ENCODE measurements around the gene CYP2J2.

DNA sequence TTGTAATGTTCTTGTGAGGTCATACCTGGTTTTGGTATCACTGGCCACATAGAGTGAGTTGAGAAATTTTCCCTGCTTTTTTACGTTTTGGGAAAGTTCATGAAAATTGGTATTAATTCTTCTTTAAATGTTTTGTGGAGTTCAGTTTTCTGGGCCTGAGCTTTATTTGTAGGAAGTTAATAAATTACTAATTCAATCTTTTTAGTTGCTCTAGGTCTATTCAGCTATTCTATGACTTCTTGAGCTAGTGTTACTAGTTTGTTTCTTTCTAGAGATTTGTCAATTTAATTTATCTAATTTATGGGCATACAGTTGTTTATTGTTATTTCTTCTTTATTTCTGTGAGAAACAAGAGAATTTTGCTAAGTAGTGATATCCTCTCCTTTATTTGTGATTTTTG is 74.5 kb downstream of the CYP2J2 start:
- TF ChIP-seq KAT7 (CRISPR knock-in tag; IDR thresholded peaks at IDR 0.05; ENCODE audit: borderline replicate concordance) = no peak
- TF ChIP-seq CTCF (IDR thresholded peaks at IDR 0.05) = no peak
- TF ChIP-seq MAX (CRISPR knock-in tag; IDR thresholded peaks at IDR 0.05) = no peak
- TF ChIP-seq, protein P1, sequence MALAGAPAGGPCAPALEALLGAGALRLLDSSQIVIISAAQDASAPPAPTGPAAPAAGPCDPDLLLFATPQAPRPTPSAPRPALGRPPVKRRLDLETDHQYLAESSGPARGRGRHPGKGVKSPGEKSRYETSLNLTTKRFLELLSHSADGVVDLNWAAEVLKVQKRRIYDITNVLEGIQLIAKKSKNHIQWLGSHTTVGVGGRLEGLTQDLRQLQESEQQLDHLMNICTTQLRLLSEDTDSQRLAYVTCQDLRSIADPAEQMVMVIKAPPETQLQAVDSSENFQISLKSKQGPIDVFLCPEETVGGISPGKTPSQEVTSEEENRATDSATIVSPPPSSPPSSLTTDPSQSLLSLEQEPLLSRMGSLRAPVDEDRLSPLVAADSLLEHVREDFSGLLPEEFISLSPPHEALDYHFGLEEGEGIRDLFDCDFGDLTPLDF (CRISPR knock-in tag; IDR thresholded peaks at IDR 0.05) = no peak
- no peak for TF ChIP-seq SP1 (CRISPR knock-in tag; conservative IDR thresholded peaks at IDR 0.05)
- TF ChIP-seq, protein P2, sequence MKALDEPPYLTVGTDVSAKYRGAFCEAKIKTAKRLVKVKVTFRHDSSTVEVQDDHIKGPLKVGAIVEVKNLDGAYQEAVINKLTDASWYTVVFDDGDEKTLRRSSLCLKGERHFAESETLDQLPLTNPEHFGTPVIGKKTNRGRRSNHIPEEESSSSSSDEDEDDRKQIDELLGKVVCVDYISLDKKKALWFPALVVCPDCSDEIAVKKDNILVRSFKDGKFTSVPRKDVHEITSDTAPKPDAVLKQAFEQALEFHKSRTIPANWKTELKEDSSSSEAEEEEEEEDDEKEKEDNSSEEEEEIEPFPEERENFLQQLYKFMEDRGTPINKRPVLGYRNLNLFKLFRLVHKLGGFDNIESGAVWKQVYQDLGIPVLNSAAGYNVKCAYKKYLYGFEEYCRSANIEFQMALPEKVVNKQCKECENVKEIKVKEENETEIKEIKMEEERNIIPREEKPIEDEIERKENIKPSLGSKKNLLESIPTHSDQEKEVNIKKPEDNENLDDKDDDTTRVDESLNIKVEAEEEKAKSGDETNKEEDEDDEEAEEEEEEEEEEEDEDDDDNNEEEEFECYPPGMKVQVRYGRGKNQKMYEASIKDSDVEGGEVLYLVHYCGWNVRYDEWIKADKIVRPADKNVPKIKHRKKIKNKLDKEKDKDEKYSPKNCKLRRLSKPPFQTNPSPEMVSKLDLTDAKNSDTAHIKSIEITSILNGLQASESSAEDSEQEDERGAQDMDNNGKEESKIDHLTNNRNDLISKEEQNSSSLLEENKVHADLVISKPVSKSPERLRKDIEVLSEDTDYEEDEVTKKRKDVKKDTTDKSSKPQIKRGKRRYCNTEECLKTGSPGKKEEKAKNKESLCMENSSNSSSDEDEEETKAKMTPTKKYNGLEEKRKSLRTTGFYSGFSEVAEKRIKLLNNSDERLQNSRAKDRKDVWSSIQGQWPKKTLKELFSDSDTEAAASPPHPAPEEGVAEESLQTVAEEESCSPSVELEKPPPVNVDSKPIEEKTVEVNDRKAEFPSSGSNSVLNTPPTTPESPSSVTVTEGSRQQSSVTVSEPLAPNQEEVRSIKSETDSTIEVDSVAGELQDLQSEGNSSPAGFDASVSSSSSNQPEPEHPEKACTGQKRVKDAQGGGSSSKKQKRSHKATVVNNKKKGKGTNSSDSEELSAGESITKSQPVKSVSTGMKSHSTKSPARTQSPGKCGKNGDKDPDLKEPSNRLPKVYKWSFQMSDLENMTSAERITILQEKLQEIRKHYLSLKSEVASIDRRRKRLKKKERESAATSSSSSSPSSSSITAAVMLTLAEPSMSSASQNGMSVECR (CRISPR knock-in tag; IDR thresholded peaks at IDR 0.05; ENCODE audit: borderline replicate concordance) = no peak
- TF ChIP-seq, protein P3, sequence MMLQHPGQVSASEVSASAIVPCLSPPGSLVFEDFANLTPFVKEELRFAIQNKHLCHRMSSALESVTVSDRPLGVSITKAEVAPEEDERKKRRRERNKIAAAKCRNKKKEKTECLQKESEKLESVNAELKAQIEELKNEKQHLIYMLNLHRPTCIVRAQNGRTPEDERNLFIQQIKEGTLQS (CRISPR knock-in tag; conservative IDR thresholded peaks at IDR 0.05) = no peak
- no peak for TF ChIP-seq ATF6 (CRISPR knock-in tag; IDR thresholded peaks at IDR 0.05)
- no peak for TF ChIP-seq USF2 (CRISPR knock-in tag; IDR thresholded peaks at IDR 0.05)
- TF ChIP-seq CBFB (CRISPR knock-in tag; IDR thresholded peaks at IDR 0.05; ENCODE audit: low read depth) = no peak
- TF ChIP-seq ZNF121 (CRISPR knock-in tag; IDR thresholded peaks at IDR 0.05) = no peak
- TF ChIP-seq, protein P4, sequence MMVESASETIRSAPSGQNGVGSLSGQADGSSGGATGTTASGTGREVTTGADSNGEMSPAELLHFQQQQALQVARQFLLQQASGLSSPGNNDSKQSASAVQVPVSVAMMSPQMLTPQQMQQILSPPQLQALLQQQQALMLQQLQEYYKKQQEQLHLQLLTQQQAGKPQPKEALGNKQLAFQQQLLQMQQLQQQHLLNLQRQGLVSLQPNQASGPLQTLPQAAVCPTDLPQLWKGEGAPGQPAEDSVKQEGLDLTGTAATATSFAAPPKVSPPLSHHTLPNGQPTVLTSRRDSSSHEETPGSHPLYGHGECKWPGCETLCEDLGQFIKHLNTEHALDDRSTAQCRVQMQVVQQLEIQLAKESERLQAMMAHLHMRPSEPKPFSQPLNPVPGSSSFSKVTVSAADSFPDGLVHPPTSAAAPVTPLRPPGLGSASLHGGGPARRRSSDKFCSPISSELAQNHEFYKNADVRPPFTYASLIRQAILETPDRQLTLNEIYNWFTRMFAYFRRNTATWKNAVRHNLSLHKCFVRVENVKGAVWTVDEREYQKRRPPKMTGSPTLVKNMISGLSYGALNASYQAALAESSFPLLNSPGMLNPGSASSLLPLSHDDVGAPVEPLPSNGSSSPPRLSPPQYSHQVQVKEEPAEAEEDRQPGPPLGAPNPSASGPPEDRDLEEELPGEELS (CRISPR knock-in tag; IDR thresholded peaks at IDR 0.05) = no peak
- TF ChIP-seq ZNF671 (CRISPR knock-in tag; IDR thresholded peaks at IDR 0.05) = no peak

Data from WTC11 (cell line).